ENCODE results near the gene CAMTA2.

The CAMTA2 gene

DNA sequence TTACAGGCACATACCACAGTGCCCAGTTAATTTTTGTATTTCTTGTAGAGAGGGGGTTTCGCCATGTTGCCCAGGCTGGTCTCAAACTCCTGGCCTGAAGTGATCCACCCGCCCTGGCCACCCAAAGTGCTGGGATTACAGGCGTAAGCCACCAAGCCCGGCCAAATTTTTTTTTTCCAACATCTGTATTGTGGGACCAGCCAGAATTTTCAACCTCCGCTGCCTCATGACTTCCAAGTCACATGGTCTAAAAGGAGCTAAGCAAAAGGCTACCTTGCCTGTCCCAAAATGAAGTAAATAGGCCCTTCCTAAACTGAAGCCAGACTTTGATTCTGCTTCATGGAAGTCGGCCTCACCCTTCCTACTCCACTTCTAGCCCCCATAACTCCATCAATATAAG lies 15.6 kb downstream of the CAMTA2 start:
- H3K36me3 ChIP-seq (ENCODE audit: low read length), result no peaks in the 10 kb centered on the region

GRCh38 chr17:4970273-4970672 lies 17.2 kb downstream of the CAMTA2 start:
- H3K9me2 ChIP-seq (replicated peaks; ENCODE audit: insufficient read depth, low read length), result no peaks in the 10 kb centered on the region
- no peak overlapping the region for H2AFZ ChIP-seq (ENCODE audit: low read depth, low read length, severe bottlenecking)
- no peaks in the 10 kb centered on the region for H3K27me3 ChIP-seq (ENCODE audit: low read length)
- no peaks in the 10 kb centered on the region for H4K20me1 ChIP-seq (ENCODE audit: low read depth, low read length)
- H3K36me3 ChIP-seq (ENCODE audit: low read length), result no peaks in the 10 kb centered on the region
- H3K9ac ChIP-seq (ENCODE audit: low read length), result no peak overlapping the region
- H3K4me2 ChIP-seq (ENCODE audit: low read depth, low read length, poor library complexity, severe bottlenecking), result no peak overlapping the region
- peaks cover 8% of the 10 kb centered on the region; the same call in 1 of the 2 replicates for H3K79me2 ChIP-seq (ENCODE audit: insufficient read depth, low read length)
- H3F3A ChIP-seq (ENCODE audit: insufficient read depth), result no peaks in the 10 kb centered on the region
- no peak overlapping the region for H3K27ac ChIP-seq (ENCODE audit: low read depth, low read length)
- H3K9me3 ChIP-seq (ENCODE audit: insufficient read depth, low read length), result no peaks in the 10 kb centered on the region
- no peak overlapping the region for H3K4me3 ChIP-seq (ENCODE audit: insufficient read depth, low read length, poor library complexity, severe bottlenecking)
- TF ChIP-seq, protein P1, sequence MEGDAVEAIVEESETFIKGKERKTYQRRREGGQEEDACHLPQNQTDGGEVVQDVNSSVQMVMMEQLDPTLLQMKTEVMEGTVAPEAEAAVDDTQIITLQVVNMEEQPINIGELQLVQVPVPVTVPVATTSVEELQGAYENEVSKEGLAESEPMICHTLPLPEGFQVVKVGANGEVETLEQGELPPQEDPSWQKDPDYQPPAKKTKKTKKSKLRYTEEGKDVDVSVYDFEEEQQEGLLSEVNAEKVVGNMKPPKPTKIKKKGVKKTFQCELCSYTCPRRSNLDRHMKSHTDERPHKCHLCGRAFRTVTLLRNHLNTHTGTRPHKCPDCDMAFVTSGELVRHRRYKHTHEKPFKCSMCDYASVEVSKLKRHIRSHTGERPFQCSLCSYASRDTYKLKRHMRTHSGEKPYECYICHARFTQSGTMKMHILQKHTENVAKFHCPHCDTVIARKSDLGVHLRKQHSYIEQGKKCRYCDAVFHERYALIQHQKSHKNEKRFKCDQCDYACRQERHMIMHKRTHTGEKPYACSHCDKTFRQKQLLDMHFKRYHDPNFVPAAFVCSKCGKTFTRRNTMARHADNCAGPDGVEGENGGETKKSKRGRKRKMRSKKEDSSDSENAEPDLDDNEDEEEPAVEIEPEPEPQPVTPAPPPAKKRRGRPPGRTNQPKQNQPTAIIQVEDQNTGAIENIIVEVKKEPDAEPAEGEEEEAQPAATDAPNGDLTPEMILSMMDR (IDR thresholded peaks at IDR 0.05; ENCODE audit: insufficient read depth, low read length, poor library complexity, severe bottlenecking), result no peak
- no peak for TF ChIP-seq EZH2phosphoT487 (conservative IDR thresholded peaks at IDR 0.05; ENCODE audit: low read length)

More for the DNA sequence above, 15.6 kb downstream of the CAMTA2 start:
- H3K9me2 ChIP-seq (replicated peaks; ENCODE audit: insufficient read depth, low read length), result no peaks in the 10 kb centered on the region
- H3K9ac ChIP-seq (ENCODE audit: low read length), result no peak overlapping the region
- no peak for TF ChIP-seq EZH2phosphoT487 (conservative IDR thresholded peaks at IDR 0.05; ENCODE audit: low read length)
- H3K4me2 ChIP-seq (ENCODE audit: low read depth, low read length, poor library complexity, severe bottlenecking), result no peak overlapping the region
- no peak overlapping the region for H3K4me3 ChIP-seq (ENCODE audit: insufficient read depth, low read length, poor library complexity, severe bottlenecking)
- no peaks in the 10 kb centered on the region for H3F3A ChIP-seq (ENCODE audit: insufficient read depth)
- no peak overlapping the region for H2AFZ ChIP-seq (ENCODE audit: low read depth, low read length, severe bottlenecking)
- H3K9me3 ChIP-seq (ENCODE audit: insufficient read depth, low read length), result no peaks in the 10 kb centered on the region
- 0 out of 2 replicates have a peak, but pooled peaks cover under 1% of the 10 kb centered on the region for H3K79me2 ChIP-seq (ENCODE audit: insufficient read depth, low read length)
- no peaks in the 10 kb centered on the region for H4K20me1 ChIP-seq (ENCODE audit: low read depth, low read length)
- H3K27me3 ChIP-seq (ENCODE audit: low read length), result no peaks in the 10 kb centered on the region
- no peak overlapping the region for H3K27ac ChIP-seq (ENCODE audit: low read depth, low read length)

DNA sequence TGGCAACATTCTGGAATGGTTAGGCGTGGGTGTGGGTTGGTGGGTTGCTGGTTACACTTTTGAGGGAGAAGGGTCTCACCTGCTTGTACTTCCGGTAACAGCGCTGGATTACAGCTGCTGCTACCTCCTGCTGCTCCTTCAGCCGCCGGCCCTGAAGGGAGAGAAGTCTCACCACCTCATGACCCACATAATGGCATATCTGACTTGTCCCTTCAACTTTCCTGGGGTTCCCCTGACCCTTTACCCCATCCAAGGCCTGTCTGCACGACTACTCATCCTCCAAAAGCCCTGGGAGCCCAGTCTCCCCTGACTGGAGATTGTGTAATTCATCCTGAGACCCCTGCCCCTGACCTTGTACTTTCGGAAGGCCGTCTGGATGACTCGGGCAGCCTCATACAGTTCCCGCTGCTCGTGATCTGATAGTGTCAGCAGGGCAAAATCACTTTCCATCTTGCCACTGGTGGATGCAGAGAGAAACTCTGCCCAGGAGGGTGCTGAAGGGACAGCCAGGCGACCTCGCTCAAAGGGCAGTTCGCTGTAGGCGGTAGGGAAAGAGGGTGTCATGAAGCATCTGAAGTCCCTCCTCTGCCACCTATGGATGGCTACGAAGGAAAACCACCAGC lies 17.8 kb downstream of the CAMTA2 start:
- TF ChIP-seq, protein P1 (IDR thresholded peaks at IDR 0.05; ENCODE audit: insufficient read depth, low read length, poor library complexity, severe bottlenecking), result no peak
- TF ChIP-seq EZH2phosphoT487 (conservative IDR thresholded peaks at IDR 0.05; ENCODE audit: low read length), result no peak
- Histone ChIP-seq H3K9me3 (ENCODE audit: insufficient read depth, low read length) (no peaks in the 10 kb centered on the region), H2AFZ (ENCODE audit: low read depth, low read length, severe bottlenecking) (no peak overlapping the region), H4K20me1 (ENCODE audit: low read depth, low read length) (no peaks in the 10 kb centered on the region), H3K9ac (ENCODE audit: low read length) (no peak overlapping the region), H3K27me3 (ENCODE audit: low read length) (no peaks in the 10 kb centered on the region), H3F3A (ENCODE audit: insufficient read depth) (no peaks in the 10 kb centered on the region), H3K9me2 (replicated peaks; ENCODE audit: insufficient read depth, low read length) (no peaks in the 10 kb centered on the region), H3K79me2 (ENCODE audit: insufficient read depth, low read length) (peaks cover 8% of the 10 kb centered on the region; the same call in 1 of the 2 replicates), H3K36me3 (ENCODE audit: low read length) (no peaks in the 10 kb centered on the region), H3K4me2 (ENCODE audit: low read depth, low read length, poor library complexity, severe bottlenecking) (no peak overlapping the region), H3K4me3 (ENCODE audit: insufficient read depth, low read length, poor library complexity, severe bottlenecking) (no peak overlapping the region), H3K27ac (ENCODE audit: low read depth, low read length) (no peak overlapping the region)

- Histone ChIP-seq H3K4me3 (ENCODE audit: insufficient read depth, low read length, poor library complexity, severe bottlenecking) (no peak overlapping the region), H3K36me3 (ENCODE audit: low read length) (no peaks in the 10 kb centered on the region), H3K27ac (ENCODE audit: low read depth, low read length) (no peak overlapping the region), H3F3A (ENCODE audit: insufficient read depth) (no peaks in the 10 kb centered on the region), H3K9me2 (replicated peaks; ENCODE audit: insufficient read depth, low read length) (no peaks in the 10 kb centered on the region), H3K27me3 (ENCODE audit: low read length) (no peaks in the 10 kb centered on the region), H4K20me1 (ENCODE audit: low read depth, low read length) (no peaks in the 10 kb centered on the region), H3K4me2 (ENCODE audit: low read depth, low read length, poor library complexity, severe bottlenecking) (peak overlapping the region; percentile 92), H3K9me3 (ENCODE audit: insufficient read depth, low read length) (no peaks in the 10 kb centered on the region), H3K79me2 (ENCODE audit: insufficient read depth, low read length) (peaks cover 8% of the 10 kb centered on the region; the same call in 1 of the 2 replicates), H3K9ac (ENCODE audit: low read length) (no peak overlapping the region), H2AFZ (ENCODE audit: low read depth, low read length, severe bottlenecking) (no peak overlapping the region)
- TF ChIP-seq EZH2phosphoT487 (conservative IDR thresholded peaks at IDR 0.05; ENCODE audit: low read length), result no peak
- TF ChIP-seq, protein P1 (IDR thresholded peaks at IDR 0.05; ENCODE audit: insufficient read depth, low read length, poor library complexity, severe bottlenecking), result no peak
Measured at GRCh38 chr17:4969047-4969550, 18.4 kb downstream of the CAMTA2 start.
